Measurements from ENCODE around the gene NUDT21. TPM values are rescaled to one million over a fixed set of nuclear protein-coding genes. Genes with fewer than 3 reads are reported as not detected.

The NUDT21 gene
- total RNA-seq, 2 donors from 2014 or later, result 43.5 to 52.3 TPM

DNA sequence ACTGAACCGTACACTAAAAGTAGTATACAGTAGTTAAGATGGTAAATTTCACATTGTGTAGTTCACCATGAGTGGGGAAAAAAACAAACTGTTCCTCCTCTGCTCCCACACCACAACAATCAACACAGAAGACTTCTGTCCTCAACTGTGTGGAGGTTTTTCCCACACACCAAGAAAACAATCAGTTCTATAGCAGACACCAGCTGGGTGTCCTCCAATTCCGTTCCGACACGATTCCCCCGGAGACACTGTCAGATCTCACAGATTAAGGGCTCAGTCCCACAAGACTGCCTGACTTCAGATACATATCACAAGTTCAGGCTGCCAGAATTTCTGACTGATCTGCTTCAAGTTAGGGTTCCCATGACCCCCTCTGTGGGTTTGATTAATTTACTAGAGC, 36.9 kb upstream of the NUDT21 start:
- TF ChIP-seq, protein P1, sequence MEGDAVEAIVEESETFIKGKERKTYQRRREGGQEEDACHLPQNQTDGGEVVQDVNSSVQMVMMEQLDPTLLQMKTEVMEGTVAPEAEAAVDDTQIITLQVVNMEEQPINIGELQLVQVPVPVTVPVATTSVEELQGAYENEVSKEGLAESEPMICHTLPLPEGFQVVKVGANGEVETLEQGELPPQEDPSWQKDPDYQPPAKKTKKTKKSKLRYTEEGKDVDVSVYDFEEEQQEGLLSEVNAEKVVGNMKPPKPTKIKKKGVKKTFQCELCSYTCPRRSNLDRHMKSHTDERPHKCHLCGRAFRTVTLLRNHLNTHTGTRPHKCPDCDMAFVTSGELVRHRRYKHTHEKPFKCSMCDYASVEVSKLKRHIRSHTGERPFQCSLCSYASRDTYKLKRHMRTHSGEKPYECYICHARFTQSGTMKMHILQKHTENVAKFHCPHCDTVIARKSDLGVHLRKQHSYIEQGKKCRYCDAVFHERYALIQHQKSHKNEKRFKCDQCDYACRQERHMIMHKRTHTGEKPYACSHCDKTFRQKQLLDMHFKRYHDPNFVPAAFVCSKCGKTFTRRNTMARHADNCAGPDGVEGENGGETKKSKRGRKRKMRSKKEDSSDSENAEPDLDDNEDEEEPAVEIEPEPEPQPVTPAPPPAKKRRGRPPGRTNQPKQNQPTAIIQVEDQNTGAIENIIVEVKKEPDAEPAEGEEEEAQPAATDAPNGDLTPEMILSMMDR (IDR thresholded peaks at IDR 0.05), result no peak
- no peaks in the 10 kb centered on the region for H3K27me3 ChIP-seq (replicated peaks; ENCODE audit: insufficient read depth)
- H3K27ac ChIP-seq, result no peak overlapping the region
- DNase-seq (ENCODE audit: low spot score), result no peak
- no peak for ATAC-seq (ENCODE audit: insufficient number of reproducible peaks, low FRiP score, low read depth)
- no peaks in the 10 kb centered on the region for H3K9me3 ChIP-seq
- H3K4me3 ChIP-seq, result no peak overlapping the region
- peaks cover 18% of the 10 kb centered on the region for H3K36me3 ChIP-seq
- H3K4me1 ChIP-seq (ENCODE audit: control insufficient read depth in 1 of 2, low read depth in 2 of 2), result no peaks in the 10 kb centered on the region

DNA sequence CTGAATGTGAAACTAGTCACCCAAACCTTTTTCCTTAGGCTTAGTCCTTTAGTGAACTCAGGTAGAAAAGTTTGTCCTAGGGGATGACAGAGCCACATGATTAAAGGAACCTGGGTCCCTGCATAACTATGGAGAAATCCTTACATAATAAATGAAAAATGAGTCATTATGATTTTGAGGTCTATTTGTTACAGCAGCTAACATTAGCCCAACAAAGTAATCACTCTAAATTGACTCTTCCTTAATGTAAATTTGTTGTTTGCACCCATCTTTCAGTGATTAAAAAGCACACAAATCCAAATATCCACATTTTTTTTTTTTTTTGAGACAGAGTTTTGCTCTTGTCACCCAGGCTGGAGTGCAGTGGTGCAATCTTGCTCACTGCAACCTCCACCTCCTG, 32.3 kb upstream of the NUDT21 start:
- no peak for ATAC-seq (ENCODE audit: insufficient number of reproducible peaks, low FRiP score, low read depth)
- Histone ChIP-seq H3K9me3 (no peaks in the 10 kb centered on the region), H3K4me3 (no peak overlapping the region), H3K4me1 (ENCODE audit: control insufficient read depth in 1 of 2, low read depth in 2 of 2) (no peaks in the 10 kb centered on the region), H3K36me3 (peaks cover 35% of the 10 kb centered on the region), H3K27me3 (replicated peaks; ENCODE audit: insufficient read depth) (no peaks in the 10 kb centered on the region), H3K27ac (no peak overlapping the region)
- TF ChIP-seq, protein P1 (IDR thresholded peaks at IDR 0.05), result no peak
- DNase-seq (ENCODE audit: low spot score), result no peak

DNA sequence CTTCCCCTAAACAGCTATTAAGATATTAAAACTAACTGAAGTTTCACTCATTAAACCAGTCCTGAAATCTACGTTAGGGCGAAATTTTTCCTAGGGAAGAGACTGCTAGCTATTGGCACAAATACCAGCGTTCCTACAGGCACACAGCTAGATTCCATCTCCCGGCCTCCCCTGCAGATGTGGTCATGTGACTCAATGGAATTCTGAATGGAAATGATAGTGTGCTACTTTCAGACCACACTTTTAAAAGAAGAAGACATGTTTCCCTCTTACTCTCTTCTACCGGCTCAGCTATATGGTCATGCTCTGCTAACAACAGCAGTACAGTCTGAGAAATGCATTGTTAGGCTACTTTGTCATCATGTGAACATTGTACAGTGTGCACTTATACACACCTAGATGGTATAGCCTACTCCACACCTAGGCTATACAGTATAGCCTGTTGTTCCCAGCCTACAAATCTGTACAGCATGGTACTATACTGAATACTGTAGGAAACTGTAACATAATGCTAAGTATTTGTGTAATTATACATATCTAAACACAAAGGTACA, 31.6 kb upstream of the NUDT21 start:
- TF ChIP-seq, protein P1 (IDR thresholded peaks at IDR 0.05), result no peak
- Histone ChIP-seq H3K36me3 (peaks cover 35% of the 10 kb centered on the region), H3K27ac (no peak overlapping the region), H3K9me3 (no peaks in the 10 kb centered on the region), H3K4me3 (no peak overlapping the region), H3K4me1 (ENCODE audit: control insufficient read depth in 1 of 2, low read depth in 2 of 2) (no peaks in the 10 kb centered on the region), H3K27me3 (replicated peaks; ENCODE audit: insufficient read depth) (no peaks in the 10 kb centered on the region)
- no peak for ATAC-seq (ENCODE audit: insufficient number of reproducible peaks, low FRiP score, low read depth)
- DNase-seq (ENCODE audit: low spot score), result no peak

DNA sequence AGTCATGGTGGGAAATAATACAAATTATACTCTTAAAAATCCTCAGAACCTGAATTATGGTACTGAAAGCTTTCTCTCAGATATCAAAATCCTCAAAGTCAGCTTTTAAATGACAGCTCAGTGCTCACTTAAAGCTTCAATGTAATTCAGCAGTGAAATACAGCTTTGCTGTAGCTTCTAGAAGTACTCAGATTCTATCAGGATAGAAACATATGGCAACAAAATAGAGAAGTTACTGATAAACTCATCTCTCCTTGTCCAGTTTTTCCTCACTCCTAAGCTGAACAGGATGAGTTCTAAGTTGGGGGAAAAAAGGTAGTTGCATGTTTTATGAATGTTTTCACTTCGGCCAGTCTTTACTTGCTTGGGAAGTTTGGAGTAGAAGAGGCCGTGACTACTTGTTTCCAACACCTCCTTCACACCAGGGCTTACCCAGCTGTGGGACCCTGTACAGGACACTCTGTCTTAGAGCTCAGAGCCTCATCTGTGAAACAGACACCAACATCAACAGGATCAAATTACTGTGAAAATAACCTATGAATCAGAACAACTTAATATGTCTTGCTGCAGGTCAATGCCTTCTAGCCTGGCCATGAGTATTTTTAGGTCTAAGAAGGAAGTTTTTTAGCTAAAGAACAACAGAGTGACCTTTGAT, 30.5 kb upstream of the NUDT21 start:
- Histone ChIP-seq H3K9me3 (no peaks in the 10 kb centered on the region), H3K36me3 (peaks cover 38% of the 10 kb centered on the region), H3K27ac (no peak overlapping the region), H3K27me3 (replicated peaks; ENCODE audit: insufficient read depth) (no peaks in the 10 kb centered on the region), H3K4me3 (no peak overlapping the region), H3K4me1 (ENCODE audit: control insufficient read depth in 1 of 2, low read depth in 2 of 2) (peaks cover 0 to 3% of the 10 kb centered on the region in 2 donors)
- TF ChIP-seq, protein P1 (IDR thresholded peaks at IDR 0.05), result no peak
- ATAC-seq (ENCODE audit: insufficient number of reproducible peaks, low FRiP score, low read depth) (no peak), DNase-seq (ENCODE audit: low spot score) (no peak)

DNA sequence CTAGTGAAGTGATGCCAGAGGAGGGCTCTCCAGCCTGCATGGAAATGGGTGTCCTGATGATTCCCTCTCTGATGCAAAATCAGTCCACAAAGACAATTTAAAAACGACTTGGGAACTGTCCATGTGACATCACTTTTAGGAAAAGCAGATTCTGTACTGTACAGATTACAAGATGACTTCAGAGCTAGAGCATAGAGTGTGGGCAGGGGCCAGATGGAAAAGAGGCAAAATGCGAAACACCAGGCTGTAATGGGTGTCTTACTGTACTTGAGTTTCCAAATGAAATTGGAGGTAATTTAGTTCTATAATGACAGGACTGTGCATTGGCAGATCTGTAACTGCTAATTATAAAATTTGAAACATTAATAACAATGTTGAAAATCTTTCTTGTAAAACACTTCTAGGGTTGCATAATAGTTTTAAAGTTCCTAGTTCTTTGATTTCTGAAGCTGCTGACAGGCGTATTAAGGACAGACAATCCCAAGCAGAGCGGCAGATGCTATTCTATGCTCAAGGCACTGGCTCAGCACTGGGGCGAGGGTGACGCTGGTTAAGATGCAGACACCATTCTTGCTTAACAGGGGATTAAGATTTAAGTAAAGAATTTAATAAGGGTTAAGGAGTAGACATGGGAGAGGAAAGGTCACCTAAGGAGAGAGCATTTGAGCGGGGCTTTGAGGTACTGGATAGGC, 29.8 kb upstream of the NUDT21 start:
- TF ChIP-seq, protein P1 (IDR thresholded peaks at IDR 0.05), result no peak
- H3K36me3 ChIP-seq, result peaks cover 42% of the 10 kb centered on the region
- H3K27ac ChIP-seq, result no peak overlapping the region
- H3K4me1 ChIP-seq (ENCODE audit: control insufficient read depth in 1 of 2, low read depth in 2 of 2), result peaks cover 0 to 3% of the 10 kb centered on the region in 2 donors
- no peaks in the 10 kb centered on the region for H3K27me3 ChIP-seq (replicated peaks; ENCODE audit: insufficient read depth)
- H3K9me3 ChIP-seq, result no peaks in the 10 kb centered on the region
- DNase-seq (ENCODE audit: low spot score), result no peak
- no peak overlapping the region for H3K4me3 ChIP-seq
- ATAC-seq (ENCODE audit: insufficient number of reproducible peaks, low FRiP score, low read depth), result no peak

Data from thoracic aorta (tissue), 2 donors.